Kidney epithelial cell (primary cell): ENCODE results near the gene UGGT1. TPM values are rescaled to one million over a fixed set of nuclear protein-coding genes. Genes with fewer than 3 reads are reported as not detected.

ENCODE experiments used
- DNase-seq: peaks from one replicate; pipeline ENCODE4 v3.0.0-alpha.2; 2010; ENCODE audit warnings: low read depth
- H3K27me3 ChIP-seq: 2 replicates; pipeline ENCODE4 v1.6.0; 2011; ENCODE audit warnings: low read length; ENCODE audit not compliant: control insufficient read depth, insufficient read depth
- H3K36me3 ChIP-seq: 2 replicates; pipeline ENCODE4 v1.5.1; 2011; ENCODE audit warnings: low read length; ENCODE audit not compliant: control insufficient read depth, insufficient read depth
- H3K4me3 ChIP-seq: 2 replicates; pipeline ENCODE4 v1.5.1; 2011; ENCODE audit warnings: low read depth, mild to moderate bottlenecking, control low read depth, low read length
- total RNA-seq: library from RNA; depleted of rRNA; stranded (reverse); fragments of >200 nt; gene quantifications from 2 replicates; pipeline ENCODE4 v1.2.3, GENCODE V29; 2015
- TF ChIP-seq, protein P1 (sequence below): IDR thresholded peaks from 2 replicates; pipeline ENCODE4 v1.5.1; 2011; ENCODE audit warnings: mild to moderate bottlenecking, moderate library complexity, low read length, control low read depth, inconsistent platforms; ENCODE audit not compliant: insufficient read depth, poor library complexity, severe bottlenecking

Gene UGGT1
- total RNA-seq, 1 donor from 2014 or later: 67.8 TPM

DNA sequence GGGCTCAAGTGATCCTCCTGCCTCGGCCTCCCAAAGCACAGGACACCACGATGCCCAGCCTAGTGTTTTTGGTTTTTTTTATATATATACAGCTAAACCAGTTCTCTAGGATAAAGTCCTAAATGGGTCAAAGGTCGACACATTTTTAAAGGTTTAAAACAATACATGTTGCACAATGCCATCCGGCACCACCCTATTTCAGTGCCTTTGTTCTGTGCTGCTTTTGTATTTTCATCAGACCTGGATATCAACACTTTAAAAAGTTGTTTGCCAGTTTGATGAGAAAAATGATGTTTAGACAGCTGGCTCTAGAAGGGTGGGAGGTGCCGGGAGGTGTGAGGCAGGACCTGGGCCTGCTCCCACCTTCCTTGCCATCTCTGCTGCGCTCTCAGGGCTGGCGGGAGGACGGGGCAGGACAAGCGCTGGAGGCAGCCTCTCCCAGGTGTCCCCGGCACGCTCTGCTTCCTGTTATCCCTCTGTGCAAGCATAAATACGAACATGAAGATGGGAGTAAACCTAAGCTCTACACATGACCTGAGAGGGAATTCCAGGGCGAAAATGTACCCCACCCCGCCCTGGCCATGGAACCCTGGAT lies 124.0 kb downstream of the UGGT1 start:
- TF ChIP-seq, protein P1, sequence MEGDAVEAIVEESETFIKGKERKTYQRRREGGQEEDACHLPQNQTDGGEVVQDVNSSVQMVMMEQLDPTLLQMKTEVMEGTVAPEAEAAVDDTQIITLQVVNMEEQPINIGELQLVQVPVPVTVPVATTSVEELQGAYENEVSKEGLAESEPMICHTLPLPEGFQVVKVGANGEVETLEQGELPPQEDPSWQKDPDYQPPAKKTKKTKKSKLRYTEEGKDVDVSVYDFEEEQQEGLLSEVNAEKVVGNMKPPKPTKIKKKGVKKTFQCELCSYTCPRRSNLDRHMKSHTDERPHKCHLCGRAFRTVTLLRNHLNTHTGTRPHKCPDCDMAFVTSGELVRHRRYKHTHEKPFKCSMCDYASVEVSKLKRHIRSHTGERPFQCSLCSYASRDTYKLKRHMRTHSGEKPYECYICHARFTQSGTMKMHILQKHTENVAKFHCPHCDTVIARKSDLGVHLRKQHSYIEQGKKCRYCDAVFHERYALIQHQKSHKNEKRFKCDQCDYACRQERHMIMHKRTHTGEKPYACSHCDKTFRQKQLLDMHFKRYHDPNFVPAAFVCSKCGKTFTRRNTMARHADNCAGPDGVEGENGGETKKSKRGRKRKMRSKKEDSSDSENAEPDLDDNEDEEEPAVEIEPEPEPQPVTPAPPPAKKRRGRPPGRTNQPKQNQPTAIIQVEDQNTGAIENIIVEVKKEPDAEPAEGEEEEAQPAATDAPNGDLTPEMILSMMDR: no peak
- Histone ChIP-seq H3K27me3 (no peaks in the 10 kb centered on the region), H3K4me3 (no peak overlapping the region), H3K36me3 (no peaks in the 10 kb centered on the region)
- no peak for DNase-seq

DNA sequence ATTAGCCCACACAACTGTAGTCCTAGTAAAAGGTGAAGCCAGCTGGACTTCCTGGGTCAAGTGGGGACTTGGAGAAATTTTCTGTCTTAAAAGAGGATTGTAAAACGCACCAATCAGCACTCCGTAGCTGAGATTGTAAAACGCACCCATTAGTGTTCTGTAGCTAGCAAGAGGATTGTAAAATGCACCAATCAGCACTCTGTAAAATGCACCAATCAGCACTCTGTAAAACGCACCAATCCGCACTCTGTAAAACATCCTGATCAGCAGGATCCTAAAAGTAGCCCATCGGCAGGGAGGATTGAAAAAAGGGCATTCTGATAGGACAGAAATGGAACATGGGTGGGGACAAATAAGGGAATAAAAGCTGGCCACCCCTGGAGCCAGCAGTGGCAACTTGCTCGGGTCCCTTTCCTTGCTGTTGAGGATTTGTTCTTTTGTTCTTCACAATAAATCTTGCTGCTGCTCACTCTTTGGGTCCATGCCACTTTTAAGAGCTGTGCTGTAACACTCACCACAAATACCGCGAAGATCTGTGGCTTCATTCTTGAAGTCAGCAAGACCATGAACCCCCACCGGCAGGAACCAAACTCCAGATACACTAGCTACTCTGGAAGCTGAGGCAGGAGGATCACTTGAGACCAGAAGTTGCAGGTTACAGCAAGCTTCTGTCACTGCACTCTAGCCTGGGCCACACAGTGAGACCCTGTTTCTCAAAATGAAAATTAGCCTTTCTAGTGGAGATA lies 125.1 kb downstream of the UGGT1 start:
- H3K4me3 ChIP-seq: no peak overlapping the region
- TF ChIP-seq, protein P1: no peak
- H3K27me3 ChIP-seq: no peaks in the 10 kb centered on the region
- DNase-seq: no peak
- H3K36me3 ChIP-seq: no peaks in the 10 kb centered on the region

DNA sequence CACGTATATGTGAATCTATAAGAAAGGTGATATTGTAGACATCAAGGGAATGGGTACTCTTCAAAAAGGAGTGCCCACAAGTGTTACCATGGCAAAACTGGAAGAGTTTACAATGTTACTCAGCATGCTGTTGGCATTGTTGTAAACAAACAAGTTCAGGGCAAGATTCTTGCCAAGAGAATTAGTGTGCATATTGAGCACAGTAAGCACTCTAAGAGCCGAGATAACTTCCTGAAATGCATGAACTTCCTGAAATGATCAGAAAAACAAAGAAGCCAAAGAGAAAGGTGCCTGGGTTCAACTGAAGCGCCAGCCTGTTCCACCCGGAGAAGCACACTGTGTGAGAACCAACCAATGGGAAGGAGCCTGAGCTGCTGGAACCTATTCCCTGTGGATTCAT lies 126.7 kb downstream of the UGGT1 start:
- Histone ChIP-seq H3K4me3 (no peak overlapping the region), H3K36me3 (no peaks in the 10 kb centered on the region), H3K27me3 (no peaks in the 10 kb centered on the region)
- TF ChIP-seq, protein P1: no peak
- no peak for DNase-seq

DNA sequence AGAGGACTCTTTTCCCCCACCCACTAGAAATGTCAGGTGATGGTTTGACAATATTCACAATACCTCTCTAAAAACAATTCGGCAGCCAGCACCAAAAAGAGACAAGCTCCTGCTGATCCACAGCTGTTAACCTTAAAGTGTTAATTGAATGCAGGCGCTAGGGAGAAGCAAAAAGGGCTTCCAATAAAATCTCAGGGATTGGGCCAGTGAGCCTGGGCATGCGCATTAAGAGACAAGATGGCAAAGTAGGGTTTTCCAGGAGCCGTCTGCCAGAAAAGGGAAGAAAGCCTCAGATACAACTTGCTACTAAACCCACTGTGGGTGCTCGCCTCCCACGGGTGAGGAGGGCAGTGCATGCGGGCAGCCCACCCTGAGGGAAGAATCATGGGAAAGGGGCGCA lies 128.9 kb downstream of the UGGT1 start:
- TF ChIP-seq, protein P1: no peak
- DNase-seq: no peak
- no peaks in the 10 kb centered on the region for H3K36me3 ChIP-seq
- no peaks in the 10 kb centered on the region for H3K27me3 ChIP-seq
- no peak overlapping the region for H3K4me3 ChIP-seq

DNA sequence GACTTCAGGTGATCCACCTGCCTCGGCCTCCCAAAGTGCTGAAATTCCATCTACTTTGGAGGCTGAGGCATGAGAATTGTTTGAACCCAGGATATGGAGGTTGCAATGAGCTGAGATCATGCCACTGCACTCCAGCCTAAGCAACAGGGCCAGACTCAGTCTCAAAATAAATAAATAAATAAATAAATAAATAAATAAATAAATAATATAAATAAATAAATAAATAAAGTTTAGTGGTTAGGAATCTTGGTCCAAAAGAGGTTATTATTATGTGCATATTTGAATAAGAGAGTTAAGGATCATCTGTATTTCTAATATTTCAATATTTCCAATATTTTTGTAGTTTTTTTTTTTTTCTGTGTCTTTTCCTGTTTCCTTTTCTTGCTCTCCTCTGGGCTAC lies 136.9 kb downstream of the UGGT1 start:
- Histone ChIP-seq H3K36me3 (no peaks in the 10 kb centered on the region), H3K27me3 (no peaks in the 10 kb centered on the region), H3K4me3 (no peak overlapping the region)
- DNase-seq: no peak
- TF ChIP-seq, protein P1: no peak

DNA sequence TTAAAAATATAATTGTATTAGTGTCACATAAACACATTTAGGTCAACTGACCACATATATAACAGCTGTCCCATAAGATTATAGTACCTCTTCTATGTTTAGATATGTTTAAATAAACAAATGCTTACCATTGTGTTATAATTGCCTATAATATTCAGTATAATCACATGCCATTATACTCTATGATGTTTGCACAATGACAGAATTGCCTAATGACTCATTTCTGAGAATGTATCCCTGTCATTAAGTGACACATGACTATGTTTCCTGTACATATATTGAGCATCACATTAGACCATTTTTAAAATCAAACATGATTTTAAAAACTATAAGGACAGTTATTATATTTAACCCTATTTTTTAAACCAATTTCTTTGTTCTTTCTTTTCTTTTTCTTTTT lies 137.9 kb downstream of the UGGT1 start:
- DNase-seq: no peak

More for the DNA sequence above, 137.9 kb downstream of the UGGT1 start:
- no peaks in the 10 kb centered on the region for H3K36me3 ChIP-seq
- TF ChIP-seq, protein P1: no peak
- H3K4me3 ChIP-seq: no peak overlapping the region
- no peaks in the 10 kb centered on the region for H3K27me3 ChIP-seq
